Erythroblast (primary cell): ENCODE measurements around the gene FOXE1.

Experiments used
- GATA1 ChIP-seq: IDR thresholded peaks from 2 replicates; pipeline ENCODE4 v1.6.1; 2011; ENCODE audit warnings: low read depth, mild to moderate bottlenecking, control low read depth, low read length, moderate library complexity
- POLR2A ChIP-seq: IDR thresholded peaks from 2 replicates; pipeline ENCODE4 v1.6.1; 2011; ENCODE audit warnings: mild to moderate bottlenecking, low read length

- no peak for TF ChIP-seq POLR2A
- no peak for TF ChIP-seq GATA1
These were observed 6.7 kb upstream of the FOXE1 start for GRCh38 chr9:97846347-97846746.
